Immature natural killer cell (primary cell): ENCODE measurements around the gene MMS19. TPM values are rescaled to one million over a fixed set of nuclear protein-coding genes. Genes with fewer than 3 reads are reported as not detected.
"Not testable (repeated sequence)": the region's sequence is repeated elsewhere in the genome, so short reads cannot be mapped to it uniquely, and the experiment has no call there.

Source experiments
- DNase-seq, 3 donors: peaks; one replicate each; pipeline ENCODE4 v3.0.0; 2022; ENCODE audit warnings: mixed read lengths in 1 of 3
- H3K27ac Mint-ChIP-seq, 6 donors: one replicate each; pipeline ENCODE4 v1.8.0; 2020; ENCODE audit warnings: mixed read lengths in 6 of 6, mild to moderate bottlenecking in 5 of 6, inconsistent platforms in 4 of 6, moderate library complexity in 3 of 6
- H3K27me3 Mint-ChIP-seq, 3 donors: one replicate each; pipeline ENCODE4 v1.8.0; 2020 to 2021; ENCODE audit warnings: low read depth in 3 of 3, mild to moderate bottlenecking in 3 of 3, mixed read lengths in 3 of 3, moderate library complexity in 3 of 3, inconsistent platforms in 1 of 3
- H3K36me3 Mint-ChIP-seq, 3 donors: one replicate each; pipeline ENCODE4 v1.8.0; 2020; ENCODE audit warnings: mixed read lengths in 3 of 3, inconsistent platforms in 2 of 3, mild to moderate bottlenecking in 2 of 3
- H3K4me1 Mint-ChIP-seq, 2 donors: one replicate each; pipeline ENCODE4 v1.8.0; 2020; ENCODE audit warnings: inconsistent platforms in 2 of 2, mild to moderate bottlenecking in 2 of 2, mixed read lengths in 2 of 2, moderate library complexity in 1 of 2
- H3K4me3 Mint-ChIP-seq, 5 donors: one replicate each; pipeline ENCODE4 v1.8.0; 2020; ENCODE audit warnings: mild to moderate bottlenecking in 5 of 5, mixed read lengths in 5 of 5, inconsistent platforms in 3 of 5, moderate library complexity in 3 of 5
- H3K9me3 Mint-ChIP-seq, 6 donors: one replicate each; pipeline ENCODE4 v1.8.0; 2020; ENCODE audit warnings: mild to moderate bottlenecking in 6 of 6, mixed read lengths in 6 of 6, inconsistent platforms in 4 of 6, moderate library complexity in 3 of 6
- polyA plus RNA-seq, 3 donors: library from polyadenylated mRNA; unstranded; fragments of 300-500 nt; fragmentation: Illumina TruSeq; gene quantifications; one replicate each; pipeline ENCODE4 v1.2.3, GENCODE V29; 2021

The MMS19 gene
- polyA plus RNA-seq, 3 donors from 2014 or later = 21.8 to 32.0 (median 29.6) TPM

GRCh38 chr10:97537186-97537869, 39.1 kb upstream of the MMS19 start:
- Mint-ChIP-seq H3K36me3 (no peaks in the 10 kb centered on the region), H3K4me1 (no peaks in the 10 kb centered on the region), H3K27ac (no peak overlapping the region), H3K27me3 (peaks cover 0 to 3% (median 0%) of the 10 kb centered on the region in 3 donors), H3K4me3 (no peak overlapping the region), H3K9me3 (no peaks in the 10 kb centered on the region)
- DNase-seq = no peak

- Mint-ChIP-seq H3K4me3 (no peak overlapping the region), H3K9me3 (no peaks in the 10 kb centered on the region), H3K27ac (peak overlapping the region in 1 of 6 donors; percentile 61), H3K36me3 (no peaks in the 10 kb centered on the region), H3K27me3 (peaks cover 0 to 1% (median 0%) of the 10 kb centered on the region in 3 donors), H3K4me1 (no peaks in the 10 kb centered on the region)
- DNase-seq = no peak
These were observed 36.6 kb upstream of the MMS19 start for GRCh38 chr10:97534746-97535367.

- H3K36me3 Mint-ChIP-seq = no peaks in the 10 kb centered on the region
- DNase-seq = no peak
- H3K9me3 Mint-ChIP-seq = no peaks in the 10 kb centered on the region
- H3K27me3 Mint-ChIP-seq = peaks cover 0 to 1% (median 0%) of the 10 kb centered on the region in 3 donors
- no peaks in the 10 kb centered on the region for H3K4me1 Mint-ChIP-seq
- H3K4me3 Mint-ChIP-seq = no peak overlapping the region
- no peak overlapping the region for H3K27ac Mint-ChIP-seq
These were observed 35.7 kb upstream of the MMS19 start for GRCh38 chr10:97533888-97534287.

GRCh38 chr10:97532935-97533671, 34.9 kb upstream of the MMS19 start:
- H3K4me1 Mint-ChIP-seq = no peaks in the 10 kb centered on the region
- peaks cover 0 to 1% (median 0%) of the 10 kb centered on the region in 3 donors for H3K27me3 Mint-ChIP-seq
- no peak overlapping the region for H3K27ac Mint-ChIP-seq
- no peaks in the 10 kb centered on the region for H3K9me3 Mint-ChIP-seq
- DNase-seq = no peak
- H3K4me3 Mint-ChIP-seq = no peak overlapping the region
- H3K36me3 Mint-ChIP-seq = no peaks in the 10 kb centered on the region

GRCh38 chr10:97531401-97531986, 33.3 kb upstream of the MMS19 start:
- Mint-ChIP-seq H3K4me1 (no peaks in the 10 kb centered on the region), H3K9me3 (no peaks in the 10 kb centered on the region)
- DNase-seq = no peak

GRCh38 chr10:97529685-97530465, 31.7 kb upstream of the MMS19 start:
- Mint-ChIP-seq H3K9me3 (no peaks in the 10 kb centered on the region), H3K27ac (no peak overlapping the region), H3K27me3 (no peaks in the 10 kb centered on the region), H3K4me1 (no peaks in the 10 kb centered on the region), H3K4me3 (no peak overlapping the region), H3K36me3 (no peaks in the 10 kb centered on the region)
- no peak for DNase-seq

More at GRCh38 chr10:97531401-97531986, 33.3 kb upstream of the MMS19 start:
- Mint-ChIP-seq H3K27ac (no peak overlapping the region), H3K36me3 (no peaks in the 10 kb centered on the region), H3K27me3 (peaks cover 0 to 1% (median 0%) of the 10 kb centered on the region in 3 donors), H3K4me3 (no peak overlapping the region)

GRCh38 chr10:97528876-97529275, 30.7 kb upstream of the MMS19 start:
- not testable (repeated sequence) for H3K27me3 Mint-ChIP-seq, H3K36me3 Mint-ChIP-seq, H3K9me3 Mint-ChIP-seq, DNase-seq, H3K4me3 Mint-ChIP-seq, H3K4me1 Mint-ChIP-seq, H3K27ac Mint-ChIP-seq

GRCh38 chr10:97525683-97526110, 27.5 kb upstream of the MMS19 start:
- Mint-ChIP-seq H3K4me3 (no peak overlapping the region), H3K27ac (no peak overlapping the region), H3K27me3 (peaks cover 0 to 7% (median 3%) of the 10 kb centered on the region in 3 donors), H3K9me3 (no peaks in the 10 kb centered on the region), H3K4me1 (no peaks in the 10 kb centered on the region), H3K36me3 (no peaks in the 10 kb centered on the region)
- no peak for DNase-seq

- Mint-ChIP-seq H3K9me3 (no peaks in the 10 kb centered on the region), H3K4me3 (no peak overlapping the region), H3K36me3 (no peaks in the 10 kb centered on the region), H3K27ac (no peak overlapping the region), H3K27me3 (peaks cover 0 to 7% (median 3%) of the 10 kb centered on the region in 3 donors), H3K4me1 (no peaks in the 10 kb centered on the region)
- no peak for DNase-seq
These were observed 26.9 kb upstream of the MMS19 start for GRCh38 chr10:97525086-97525485.

- no peak for DNase-seq
- no peaks in the 10 kb centered on the region for H3K4me1 Mint-ChIP-seq
- H3K4me3 Mint-ChIP-seq = no peak overlapping the region
These were observed 24.7 kb upstream of the MMS19 start for GRCh38 chr10:97522937-97523336.

GRCh38 chr10:97522071-97522470, 23.8 kb upstream of the MMS19 start:
- Mint-ChIP-seq H3K27me3 (peaks cover 0 to 8% (median 4%) of the 10 kb centered on the region in 3 donors), H3K4me1 (no peaks in the 10 kb centered on the region), H3K4me3 (no peak overlapping the region), H3K36me3 (no peaks in the 10 kb centered on the region), H3K27ac (no peak overlapping the region), H3K9me3 (no peaks in the 10 kb centered on the region)
- DNase-seq = no peak

More at GRCh38 chr10:97522937-97523336, 24.7 kb upstream of the MMS19 start:
- Mint-ChIP-seq H3K36me3 (no peaks in the 10 kb centered on the region), H3K27me3 (peaks cover 0 to 7% (median 3%) of the 10 kb centered on the region in 3 donors), H3K9me3 (no peaks in the 10 kb centered on the region), H3K27ac (no peak overlapping the region)

- no peak overlapping the region for H3K27ac Mint-ChIP-seq
- no peaks in the 10 kb centered on the region for H3K4me1 Mint-ChIP-seq
- H3K4me3 Mint-ChIP-seq = no peak overlapping the region
These were observed 22.9 kb upstream of the MMS19 start for GRCh38 chr10:97520978-97521761.

GRCh38 chr10:97520520-97520919, 22.3 kb upstream of the MMS19 start:
- Mint-ChIP-seq H3K4me3 (no peak overlapping the region), H3K9me3 (no peaks in the 10 kb centered on the region), H3K4me1 (no peaks in the 10 kb centered on the region), H3K27ac (no peak overlapping the region), H3K36me3 (no peaks in the 10 kb centered on the region), H3K27me3 (peaks cover 0 to 11% (median 7%) of the 10 kb centered on the region in 3 donors)
- DNase-seq = no peak

More at GRCh38 chr10:97520978-97521761, 22.9 kb upstream of the MMS19 start:
- Mint-ChIP-seq H3K36me3 (no peaks in the 10 kb centered on the region), H3K27me3 (peaks cover 0 to 11% (median 7%) of the 10 kb centered on the region in 3 donors), H3K9me3 (no peaks in the 10 kb centered on the region)
- DNase-seq = no peak
